IPS-15b (cell line): ENCODE data around the gene FARP1.

Experiments
- H3K27me3 ChIP-seq: one replicate; pipeline ENCODE4 v1.6.1; 2013; ENCODE audit warnings: low read length; ENCODE audit not compliant: control insufficient read depth, insufficient read depth
- H3K36me3 ChIP-seq: one replicate; pipeline ENCODE4 v1.6.1; 2013; ENCODE audit warnings: low read length; ENCODE audit not compliant: control insufficient read depth, insufficient read depth
- H3K4me1 ChIP-seq: one replicate; pipeline ENCODE4 v1.6.1; 2013; ENCODE audit warnings: mild to moderate bottlenecking, low read length; ENCODE audit not compliant: control insufficient read depth, insufficient read depth
- H3K4me3 ChIP-seq: one replicate; pipeline ENCODE4 v1.5.1; 2013; ENCODE audit warnings: low read depth, low read length
- H3K9ac ChIP-seq: one replicate; pipeline ENCODE4 v1.6.1; 2013; ENCODE audit warnings: low read depth, mild to moderate bottlenecking, low read length
- H3K9me3 ChIP-seq: one replicate; pipeline ENCODE4 v1.6.1; 2013; ENCODE audit warnings: mild to moderate bottlenecking, low read length; ENCODE audit not compliant: control insufficient read depth, insufficient read depth

FARP1 gene

DNA sequence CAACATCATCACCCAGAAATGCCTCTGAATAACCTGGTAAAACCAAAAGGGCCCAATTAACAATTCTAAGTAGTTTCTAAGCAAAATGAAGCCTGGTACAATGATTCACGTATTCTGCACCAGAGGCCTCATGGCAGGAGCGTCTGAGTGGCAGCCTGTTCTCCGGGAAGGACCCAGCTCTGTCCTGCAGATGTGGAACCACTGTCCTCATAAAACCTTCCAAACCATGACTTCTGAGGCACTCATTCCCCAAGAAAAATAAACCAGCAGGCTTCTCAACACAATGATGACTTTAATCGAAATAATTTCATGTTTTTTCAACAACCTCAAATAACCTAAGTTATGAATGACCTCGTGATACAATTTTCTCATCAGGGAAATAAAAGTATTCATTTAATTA is 344.1 kb downstream of the FARP1 start:
- H3K4me3 ChIP-seq: no peak overlapping the region
- H3K9ac ChIP-seq: no peak overlapping the region
- H3K36me3 ChIP-seq: peaks cover 2% of the 10 kb centered on the region
- no peaks in the 10 kb centered on the region for H3K9me3 ChIP-seq
- no peaks in the 10 kb centered on the region for H3K27me3 ChIP-seq
- peaks cover 38% of the 10 kb centered on the region for H3K4me1 ChIP-seq

- Histone ChIP-seq H3K4me3 (no peak overlapping the region), H3K9ac (no peak overlapping the region), H3K36me3 (peaks cover 2% of the 10 kb centered on the region), H3K9me3 (no peaks in the 10 kb centered on the region), H3K4me1 (peaks cover 40% of the 10 kb centered on the region), H3K27me3 (no peaks in the 10 kb centered on the region)
These were observed 344.6 kb downstream of the FARP1 start for GRCh38 chr13:98487522-98487921.

GRCh38 chr13:98488736-98489135 is 345.8 kb downstream of the FARP1 start:
- H3K4me3 ChIP-seq: no peak overlapping the region
- H3K9ac ChIP-seq: no peak overlapping the region
- H3K4me1 ChIP-seq: peaks cover 37% of the 10 kb centered on the region
- H3K27me3 ChIP-seq: no peaks in the 10 kb centered on the region
- H3K9me3 ChIP-seq: no peaks in the 10 kb centered on the region
- H3K36me3 ChIP-seq: no peaks in the 10 kb centered on the region

GRCh38 chr13:98489446-98490194 is 346.7 kb downstream of the FARP1 start:
- Histone ChIP-seq H3K9ac (no peak overlapping the region), H3K27me3 (no peaks in the 10 kb centered on the region), H3K4me3 (no peak overlapping the region), H3K4me1 (peaks cover 28% of the 10 kb centered on the region), H3K9me3 (no peaks in the 10 kb centered on the region), H3K36me3 (no peaks in the 10 kb centered on the region)

- H3K27me3 ChIP-seq: no peaks in the 10 kb centered on the region
- no peak overlapping the region for H3K4me3 ChIP-seq
- H3K9ac ChIP-seq: no peak overlapping the region
- peaks cover 21% of the 10 kb centered on the region for H3K4me1 ChIP-seq
- H3K9me3 ChIP-seq: no peaks in the 10 kb centered on the region
- no peaks in the 10 kb centered on the region for H3K36me3 ChIP-seq
These were observed 347.4 kb downstream of the FARP1 start for GRCh38 chr13:98490195-98490836.

DNA sequence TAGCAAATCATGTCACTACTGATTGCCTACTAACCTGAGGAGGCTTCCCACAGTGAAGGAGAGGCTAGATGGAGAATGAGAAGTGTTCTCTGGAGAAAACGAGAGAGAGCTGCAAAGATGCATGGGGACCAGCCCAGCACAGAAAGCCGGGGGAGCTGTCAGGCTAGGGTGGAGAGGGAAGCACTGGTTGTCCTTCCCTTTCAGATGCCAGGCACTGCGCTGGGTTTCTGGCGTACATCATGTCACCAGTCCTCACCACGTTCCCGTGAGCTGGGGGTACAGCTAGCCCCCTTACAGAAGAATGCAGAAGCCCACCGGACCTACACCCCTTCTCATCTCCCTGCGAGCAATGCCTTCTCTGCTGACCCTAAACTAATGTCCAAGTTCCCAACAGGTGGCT is 348.0 kb downstream of the FARP1 start:
- Histone ChIP-seq H3K4me1 (peaks cover 16% of the 10 kb centered on the region), H3K4me3 (no peak overlapping the region), H3K36me3 (no peaks in the 10 kb centered on the region), H3K9me3 (no peaks in the 10 kb centered on the region), H3K27me3 (no peaks in the 10 kb centered on the region), H3K9ac (no peak overlapping the region)

GRCh38 chr13:98492335-98493041 is 349.6 kb downstream of the FARP1 start:
- no peak overlapping the region for H3K9ac ChIP-seq
- H3K9me3 ChIP-seq: no peaks in the 10 kb centered on the region
- H3K27me3 ChIP-seq: no peaks in the 10 kb centered on the region
- H3K4me3 ChIP-seq: no peak overlapping the region
- no peaks in the 10 kb centered on the region for H3K36me3 ChIP-seq
- peaks cover 19% of the 10 kb centered on the region for H3K4me1 ChIP-seq

DNA sequence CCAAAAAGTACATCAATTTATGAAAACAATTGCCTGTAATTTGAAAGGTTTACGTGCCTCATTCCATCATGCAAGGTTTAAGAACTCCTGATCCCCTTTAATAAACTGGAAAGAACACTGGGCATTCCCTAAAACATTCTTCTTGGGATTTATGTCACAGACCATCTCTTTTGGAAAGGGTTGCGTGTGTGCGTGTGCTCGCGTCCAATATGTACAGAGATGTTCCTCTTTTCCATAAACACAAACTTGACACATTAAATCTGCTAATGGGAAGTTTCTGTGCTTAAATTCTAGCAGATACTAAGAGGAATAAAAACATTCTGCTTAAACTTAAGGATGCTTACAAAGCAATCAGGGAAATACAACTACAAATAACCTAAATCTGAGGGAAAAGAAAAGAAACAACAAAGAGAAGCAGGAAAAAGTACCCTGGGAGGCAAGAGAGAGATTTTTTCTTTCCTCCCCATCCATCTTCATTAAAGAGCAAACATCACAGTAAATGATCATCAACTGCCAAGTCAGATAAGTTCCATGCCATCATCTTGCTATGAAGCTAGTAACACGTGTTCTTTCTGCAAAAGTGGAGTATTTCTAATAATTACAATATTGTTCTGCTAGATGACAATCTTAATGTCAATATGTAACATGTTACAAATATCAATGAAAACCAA is 350.3 kb downstream of the FARP1 start:
- Histone ChIP-seq H3K9ac (no peak overlapping the region), H3K27me3 (no peaks in the 10 kb centered on the region), H3K9me3 (no peaks in the 10 kb centered on the region), H3K36me3 (no peaks in the 10 kb centered on the region), H3K4me3 (no peak overlapping the region), H3K4me1 (peaks cover 21% of the 10 kb centered on the region)

- no peaks in the 10 kb centered on the region for H3K27me3 ChIP-seq
- no peaks in the 10 kb centered on the region for H3K9me3 ChIP-seq
- peaks cover 5% of the 10 kb centered on the region for H3K36me3 ChIP-seq
- no peak overlapping the region for H3K4me3 ChIP-seq
- no peak overlapping the region for H3K9ac ChIP-seq
- peaks cover 21% of the 10 kb centered on the region for H3K4me1 ChIP-seq
These were observed 351.9 kb downstream of the FARP1 start for GRCh38 chr13:98494769-98495168.

GRCh38 chr13:98495627-98496478 is 353.0 kb downstream of the FARP1 start:
- Histone ChIP-seq H3K4me3 (no peak overlapping the region), H3K4me1 (peaks cover 21% of the 10 kb centered on the region), H3K36me3 (peaks cover 5% of the 10 kb centered on the region), H3K9me3 (no peaks in the 10 kb centered on the region), H3K27me3 (no peaks in the 10 kb centered on the region), H3K9ac (peak overlapping the region; percentile 16)

DNA sequence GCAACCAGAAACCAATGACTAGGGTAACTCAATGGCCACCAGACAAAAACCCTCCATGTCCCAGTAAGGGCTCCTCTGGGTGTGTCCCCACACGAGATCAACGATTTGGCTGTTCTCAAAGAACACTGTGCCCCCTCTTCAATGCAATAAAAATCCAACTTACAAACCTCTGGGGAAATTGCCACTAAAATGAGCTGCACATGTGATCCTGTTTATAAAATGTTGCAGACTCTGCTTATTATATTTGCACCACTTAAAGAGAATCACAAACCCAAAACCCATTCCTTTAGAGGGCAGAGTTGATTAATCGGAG is 353.5 kb downstream of the FARP1 start:
- H3K9ac ChIP-seq: peak overlapping the region; percentile 16
- no peak overlapping the region for H3K4me3 ChIP-seq
- peaks cover 18% of the 10 kb centered on the region for H3K4me1 ChIP-seq
- peaks cover 5% of the 10 kb centered on the region for H3K36me3 ChIP-seq
- no peaks in the 10 kb centered on the region for H3K27me3 ChIP-seq
- H3K9me3 ChIP-seq: no peaks in the 10 kb centered on the region
